ENCODE data around the gene RBAK.

DNA sequence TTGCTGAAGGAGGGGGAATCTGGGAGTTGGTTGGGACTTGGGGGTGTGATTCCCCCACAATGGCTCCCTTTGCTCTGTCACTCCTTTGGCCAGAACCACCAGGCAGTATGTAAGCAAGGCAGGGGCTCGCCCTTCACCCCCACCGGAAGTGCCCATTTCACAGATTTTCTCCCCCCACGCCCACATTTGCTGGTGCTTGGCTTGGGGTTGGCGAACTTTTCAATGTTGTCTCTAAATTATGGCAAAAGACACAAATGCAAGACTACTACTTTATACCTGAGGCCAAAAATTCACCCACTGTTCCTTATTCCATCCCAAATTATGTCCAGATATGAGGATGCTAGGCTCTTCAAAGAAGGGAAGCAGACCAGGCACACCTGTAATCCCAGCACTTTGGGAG is 24.5 kb downstream of the RBAK start:
- TF ChIP-seq POLR2A (IDR thresholded peaks at IDR 0.05) = no peak
- TF ChIP-seq, protein P1, sequence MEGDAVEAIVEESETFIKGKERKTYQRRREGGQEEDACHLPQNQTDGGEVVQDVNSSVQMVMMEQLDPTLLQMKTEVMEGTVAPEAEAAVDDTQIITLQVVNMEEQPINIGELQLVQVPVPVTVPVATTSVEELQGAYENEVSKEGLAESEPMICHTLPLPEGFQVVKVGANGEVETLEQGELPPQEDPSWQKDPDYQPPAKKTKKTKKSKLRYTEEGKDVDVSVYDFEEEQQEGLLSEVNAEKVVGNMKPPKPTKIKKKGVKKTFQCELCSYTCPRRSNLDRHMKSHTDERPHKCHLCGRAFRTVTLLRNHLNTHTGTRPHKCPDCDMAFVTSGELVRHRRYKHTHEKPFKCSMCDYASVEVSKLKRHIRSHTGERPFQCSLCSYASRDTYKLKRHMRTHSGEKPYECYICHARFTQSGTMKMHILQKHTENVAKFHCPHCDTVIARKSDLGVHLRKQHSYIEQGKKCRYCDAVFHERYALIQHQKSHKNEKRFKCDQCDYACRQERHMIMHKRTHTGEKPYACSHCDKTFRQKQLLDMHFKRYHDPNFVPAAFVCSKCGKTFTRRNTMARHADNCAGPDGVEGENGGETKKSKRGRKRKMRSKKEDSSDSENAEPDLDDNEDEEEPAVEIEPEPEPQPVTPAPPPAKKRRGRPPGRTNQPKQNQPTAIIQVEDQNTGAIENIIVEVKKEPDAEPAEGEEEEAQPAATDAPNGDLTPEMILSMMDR (IDR thresholded peaks at IDR 0.05 in 4 of 5, conservative IDR thresholded peaks at IDR 0.05 in 1 of 5) = no peak

Measured in gastrocnemius medialis (tissue), 4 donors.